Naive thymus-derived CD8-positive, alpha-beta T cell (primary cell): ENCODE results near the gene VTI1A. TPM values are rescaled to one million over a fixed set of nuclear protein-coding genes. Genes with fewer than 3 reads are reported as not detected.

ENCODE experiments used
- ATAC-seq, 2 donors: fragments of 150-1000 bp; cut with Tn5 transposase in 1 of 2; sonication (Bioruptor Pico), chemical (Tn5 transposase) in 1 of 2; 1 replicate in 1 of 2; 2 replicates in 1 of 2; pipeline ENCODE4 v1.10.0; 2021; ENCODE audit warnings: mild to moderate bottlenecking in 2 of 2, moderate library complexity in 2 of 2
- POLR2A ChIA-PET: fragments of 350-600 bp; sonication (Branson Sonifier 250); formaldehyde crosslinking; loops from one replicate; lab custom pipeline; 2021; ENCODE audit warnings: antibody characterized with exemption; lab: Charles Lee
- DNase-seq, 10 donors: peaks; one replicate each; pipeline versions ENCODE4 v3.0.0 to v3.0.0-alpha.2; 2020 to 2022
- H3K27ac Mint-ChIP-seq, 10 donors: one replicate each; pipeline ENCODE4 v1.8.0; 2020 to 2022; ENCODE audit warnings: mild to moderate bottlenecking in 10 of 10, mixed read lengths in 10 of 10, moderate library complexity in 4 of 10, inconsistent platforms in 1 of 10
- H3K27me3 Mint-ChIP-seq, 5 donors: one replicate each; pipeline ENCODE4 v1.8.0; 2021 to 2022; ENCODE audit warnings: mixed read lengths in 5 of 5
- H3K36me3 Mint-ChIP-seq, 3 donors: one replicate each; pipeline ENCODE4 v1.8.0; 2020 to 2022; ENCODE audit warnings: mixed read lengths in 3 of 3, mild to moderate bottlenecking in 2 of 3, inconsistent platforms in 1 of 3
- H3K4me1 Mint-ChIP-seq, 4 donors: one replicate each; pipeline ENCODE4 v1.8.0; 2021 to 2022; ENCODE audit warnings: mixed read lengths in 4 of 4
- H3K4me3 Mint-ChIP-seq, 10 donors: one replicate each; pipeline ENCODE4 v1.8.0; 2020 to 2022; ENCODE audit warnings: mild to moderate bottlenecking in 10 of 10, mixed read lengths in 10 of 10, moderate library complexity in 6 of 10, inconsistent platforms in 1 of 10
- H3K9me3 Mint-ChIP-seq, 9 donors: one replicate each; pipeline ENCODE4 v1.8.0; 2020 to 2022; ENCODE audit warnings: mixed read lengths in 9 of 9, mild to moderate bottlenecking in 3 of 9, inconsistent platforms in 1 of 9, moderate library complexity in 1 of 9
- polyA plus RNA-seq, 3 donors: library from polyadenylated mRNA; unstranded; fragments of 300-500 nt; fragmentation: Illumina TruSeq; gene quantifications; one replicate each; pipeline ENCODE4 v1.2.3, GENCODE V29; 2021
- total RNA-seq, 8 experiments: library from RNA in 2 of 8; stranded (reverse) in 2 of 8; gene quantifications; one replicate each; pipeline ENCODE4 v1.2.3 and lab custom pipeline; 2021 to 2026

The VTI1A gene
- total and polyA plus RNA-seq, 5 experiments from 2014 or later = 24.4 to 42.7 (median 30.2) TPM

DNA sequence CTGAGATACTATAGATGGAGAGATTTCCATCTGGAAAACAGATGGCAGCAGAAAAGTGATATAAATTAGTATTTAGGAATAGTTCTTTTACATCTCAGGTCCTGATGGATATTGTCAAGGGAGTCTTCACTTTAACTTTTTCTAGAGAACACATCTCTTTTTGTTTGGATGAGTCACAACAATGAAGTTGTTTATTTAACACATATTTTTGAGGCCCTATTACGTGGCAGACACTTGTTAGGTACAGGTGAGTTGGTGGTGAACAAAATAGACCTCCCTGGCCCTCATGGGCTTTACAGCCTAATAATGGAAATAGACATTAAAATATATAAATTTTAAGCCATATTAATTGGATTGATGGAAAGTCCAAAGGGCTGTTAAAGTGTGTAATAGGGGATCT lies 168.3 kb downstream of the VTI1A start:
- Mint-ChIP-seq H3K4me1 (peaks cover 0 to 3% (median under 1%) of the 10 kb centered on the region in 4 donors), H3K27me3 (no peaks in the 10 kb centered on the region), H3K36me3 (peaks cover 18 to 43% (median 30%) of the 10 kb centered on the region in 3 donors), H3K4me3 (no peak overlapping the region), H3K9me3 (peaks cover 0 to 21% (median 9%) of the 10 kb centered on the region in 9 donors), H3K27ac (no peak overlapping the region)
- no peak for ATAC-seq
- POLR2A ChIA-PET = no interaction called here
- DNase-seq = no peak

GRCh38 chr10:112616647-112617046 lies 169.6 kb downstream of the VTI1A start:
- Mint-ChIP-seq H3K9me3 (peaks cover 0 to 21% (median 9%) of the 10 kb centered on the region in 9 donors), H3K27ac (no peak overlapping the region), H3K36me3 (peaks cover 18 to 37% (median 36%) of the 10 kb centered on the region in 3 donors), H3K4me1 (peaks cover 0 to 3% (median under 1%) of the 10 kb centered on the region in 4 donors), H3K27me3 (no peaks in the 10 kb centered on the region), H3K4me3 (no peak overlapping the region)
- POLR2A ChIA-PET = no interaction called here
- no peak for ATAC-seq
- no peak for DNase-seq

DNA sequence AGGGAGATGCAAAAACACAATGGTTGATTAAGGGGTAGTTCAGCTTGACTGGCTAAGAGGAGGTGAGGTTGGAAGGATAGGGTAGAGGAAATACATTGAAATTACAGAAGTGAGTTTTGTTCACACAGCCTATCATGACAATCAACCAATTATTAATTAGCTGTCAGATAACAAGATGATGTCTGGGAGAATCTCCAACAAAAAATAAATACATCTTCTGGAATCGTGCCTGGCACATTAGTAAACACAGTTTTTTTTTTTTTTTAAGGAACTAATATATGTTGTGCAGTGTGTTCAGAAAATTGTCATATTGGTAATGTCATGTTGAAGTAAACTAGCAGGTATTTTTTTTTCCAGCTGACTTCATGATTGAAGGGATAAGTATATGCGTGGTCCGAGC lies 171.8 kb downstream of the VTI1A start:
- POLR2A ChIA-PET = no interaction called here
- peaks cover 0 to 21% (median 9%) of the 10 kb centered on the region in 9 donors for H3K9me3 Mint-ChIP-seq
- ATAC-seq (no peak), DNase-seq (no peak)
- H3K36me3 Mint-ChIP-seq = peaks cover 18 to 33% (median 31%) of the 10 kb centered on the region in 3 donors
- H3K4me3 Mint-ChIP-seq = no peak overlapping the region
- H3K27me3 Mint-ChIP-seq = no peaks in the 10 kb centered on the region
- peaks cover 0 to 3% (median under 1%) of the 10 kb centered on the region in 4 donors for H3K4me1 Mint-ChIP-seq
- no peak overlapping the region for H3K27ac Mint-ChIP-seq

DNA sequence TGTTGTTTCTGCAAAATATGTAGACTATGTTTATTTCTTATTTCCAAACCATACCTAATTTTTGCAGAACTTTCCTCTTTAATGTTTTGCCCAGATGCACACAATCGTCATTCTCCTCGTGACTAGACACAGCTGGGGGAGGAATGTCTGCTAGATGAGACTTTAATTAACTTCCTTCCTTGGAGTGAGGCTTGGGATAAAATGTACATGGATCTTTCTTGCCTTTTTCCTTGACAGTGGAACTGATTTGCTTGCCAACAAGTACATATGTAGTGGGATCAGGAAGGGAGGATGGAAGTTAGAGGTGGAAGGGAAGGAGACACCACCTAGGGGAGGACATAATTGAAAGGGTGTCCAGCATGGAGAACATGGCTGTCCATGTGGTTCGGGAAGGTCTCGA lies 172.5 kb downstream of the VTI1A start:
- Mint-ChIP-seq H3K36me3 (peaks cover 17 to 30% (median 30%) of the 10 kb centered on the region in 3 donors), H3K27ac (no peak overlapping the region), H3K9me3 (peaks cover 0 to 21% (median 9%) of the 10 kb centered on the region in 9 donors), H3K4me3 (no peak overlapping the region), H3K4me1 (peaks cover 0 to 3% (median under 1%) of the 10 kb centered on the region in 4 donors), H3K27me3 (no peaks in the 10 kb centered on the region)
- DNase-seq (no peak), ATAC-seq (no peak)
- POLR2A ChIA-PET = no interaction called here

GRCh38 chr10:112622786-112623185 lies 175.8 kb downstream of the VTI1A start:
- Mint-ChIP-seq H3K4me3 (no peak overlapping the region), H3K36me3 (peaks cover 0 to 30% (median 13%) of the 10 kb centered on the region in 3 donors), H3K27ac (no peak overlapping the region), H3K27me3 (no peaks in the 10 kb centered on the region), H3K9me3 (no peaks in the 10 kb centered on the region), H3K4me1 (peaks cover 0 to 4% (median under 1%) of the 10 kb centered on the region in 4 donors)
- DNase-seq (no peak), ATAC-seq (no peak)
- POLR2A ChIA-PET = no interaction called here

GRCh38 chr10:112624546-112625048 lies 177.6 kb downstream of the VTI1A start:
- no peak overlapping the region for H3K4me3 Mint-ChIP-seq

DNA sequence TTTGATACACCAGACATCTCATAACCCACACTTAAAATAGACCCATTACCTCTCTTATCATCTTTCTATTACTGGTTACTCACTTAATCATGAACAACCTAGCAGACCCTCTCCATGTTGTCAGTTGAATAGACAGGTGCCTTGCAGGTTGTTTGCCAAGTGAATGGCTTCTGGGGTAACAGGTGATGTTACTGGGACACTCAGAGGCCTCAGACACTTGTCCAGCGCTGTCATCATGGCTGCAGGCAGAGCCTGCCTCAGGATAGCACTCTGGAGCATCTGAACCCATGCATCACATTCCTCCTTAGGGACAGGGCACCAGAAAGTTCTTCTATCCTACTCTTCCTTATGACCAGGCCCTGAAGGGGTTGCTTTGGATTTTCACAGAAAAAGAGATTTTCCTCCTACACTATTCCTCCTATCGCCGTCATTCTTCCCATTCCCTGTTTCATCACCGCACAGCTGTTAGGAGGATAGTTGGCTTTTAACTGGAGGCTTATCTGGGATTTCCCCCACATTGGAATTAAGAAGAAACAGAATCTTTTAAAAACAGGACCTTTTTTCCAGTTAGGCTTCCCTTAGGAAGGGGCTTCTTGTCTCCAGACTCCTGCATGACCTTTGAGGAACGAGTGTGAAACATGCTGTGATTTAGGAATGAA lies 182.1 kb downstream of the VTI1A start:
- Mint-ChIP-seq H3K36me3 (peaks cover 0 to 21% (median 16%) of the 10 kb centered on the region in 3 donors), H3K4me1 (peaks cover 0 to 7% (median under 1%) of the 10 kb centered on the region in 4 donors), H3K27ac (no peak overlapping the region), H3K27me3 (no peaks in the 10 kb centered on the region), H3K4me3 (no peak overlapping the region), H3K9me3 (no peaks in the 10 kb centered on the region)
- ATAC-seq (no peak), DNase-seq (no peak)
- POLR2A ChIA-PET = no interaction called here

More at GRCh38 chr10:112624546-112625048, 177.6 kb downstream of the VTI1A start:
- ATAC-seq (no peak), DNase-seq (no peak)
- Mint-ChIP-seq H3K27ac (no peak overlapping the region), H3K36me3 (peaks cover 0 to 20% (median 4%) of the 10 kb centered on the region in 3 donors), H3K9me3 (no peaks in the 10 kb centered on the region), H3K4me1 (peaks cover 0 to 7% (median 3%) of the 10 kb centered on the region in 4 donors), H3K27me3 (no peaks in the 10 kb centered on the region)
- POLR2A ChIA-PET = no interaction called here

GRCh38 chr10:112631501-112632400 lies 184.7 kb downstream of the VTI1A start:
- H3K4me1 Mint-ChIP-seq = peaks cover 0 to 7% (median 1%) of the 10 kb centered on the region in 4 donors
- POLR2A ChIA-PET = no interaction called here
- peaks cover 6 to 16% (median 16%) of the 10 kb centered on the region in 3 donors for H3K36me3 Mint-ChIP-seq
- H3K27ac Mint-ChIP-seq = no peak overlapping the region
- no peaks in the 10 kb centered on the region for H3K9me3 Mint-ChIP-seq
- H3K27me3 Mint-ChIP-seq = no peaks in the 10 kb centered on the region
- DNase-seq (no peak), ATAC-seq (no peak)
- no peak overlapping the region for H3K4me3 Mint-ChIP-seq

DNA sequence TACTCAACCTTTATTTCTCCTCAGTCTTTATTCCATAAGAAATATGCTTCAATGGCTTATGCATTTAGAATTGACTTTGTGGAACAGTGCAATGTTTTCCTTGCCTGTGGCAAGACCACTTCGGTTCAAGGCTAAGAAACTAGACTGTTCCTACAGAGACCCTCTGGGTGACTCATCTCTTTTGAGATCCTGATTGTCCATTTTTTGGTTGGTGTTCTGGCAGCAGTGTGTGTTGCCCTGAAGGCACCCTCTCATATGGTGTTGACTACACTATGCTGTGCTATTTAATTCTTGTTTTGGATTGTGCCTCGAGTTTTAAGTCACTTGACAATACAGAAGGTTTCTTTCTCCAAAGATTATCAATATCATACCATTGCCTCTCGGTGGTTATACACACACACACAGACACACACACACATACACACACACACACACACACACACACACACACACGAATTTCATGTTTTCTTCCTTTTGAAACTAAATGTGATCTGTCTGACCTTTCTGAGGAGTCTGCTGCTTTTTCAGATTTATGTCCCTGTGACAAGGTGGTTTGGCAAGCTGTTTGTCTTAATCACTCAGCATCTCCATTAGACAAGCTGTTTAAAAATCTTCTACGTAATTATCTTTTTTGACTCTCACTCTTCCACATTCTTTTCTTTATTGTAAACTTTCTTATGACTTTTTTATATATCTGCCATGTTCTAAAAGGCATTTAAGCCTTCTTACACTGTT lies 187.2 kb downstream of the VTI1A start:
- POLR2A ChIA-PET = no interaction called here
- Mint-ChIP-seq H3K27me3 (no peaks in the 10 kb centered on the region), H3K27ac (no peak overlapping the region), H3K4me1 (peaks cover 0 to 3% (median 1%) of the 10 kb centered on the region in 4 donors), H3K36me3 (peaks cover 6 to 16% (median 16%) of the 10 kb centered on the region in 3 donors), H3K9me3 (no peaks in the 10 kb centered on the region), H3K4me3 (no peak overlapping the region)
- ATAC-seq (no peak), DNase-seq (no peak)

DNA sequence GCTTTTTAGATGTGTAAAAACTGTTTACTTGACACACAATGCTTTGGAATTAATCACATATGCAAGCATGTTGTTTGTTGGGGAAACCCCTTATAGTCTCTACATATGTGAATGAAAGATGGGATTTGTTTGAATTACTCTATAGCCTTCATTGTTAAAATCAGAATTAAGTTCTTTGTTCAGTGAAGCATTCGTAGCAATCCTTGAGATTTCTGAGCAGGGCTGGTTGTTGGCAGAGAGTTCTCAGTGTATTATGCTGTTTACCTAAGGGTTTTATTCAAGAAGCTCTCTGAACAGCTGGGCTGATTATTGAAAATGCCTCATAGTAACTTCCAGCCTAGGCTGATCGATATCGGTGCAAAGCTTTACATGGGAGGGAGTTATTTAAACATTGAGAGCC lies 190.9 kb downstream of the VTI1A start:
- H3K36me3 Mint-ChIP-seq = peaks cover 0 to 6% (median 5%) of the 10 kb centered on the region in 3 donors
- H3K27ac Mint-ChIP-seq = no peak overlapping the region
- peaks cover 0 to 4% (median 0%) of the 10 kb centered on the region in 4 donors for H3K4me1 Mint-ChIP-seq
- DNase-seq (no peak), ATAC-seq (no peak)
- no peaks in the 10 kb centered on the region for H3K27me3 Mint-ChIP-seq
- H3K9me3 Mint-ChIP-seq = no peaks in the 10 kb centered on the region
- POLR2A ChIA-PET = no interaction called here
- no peak overlapping the region for H3K4me3 Mint-ChIP-seq

DNA sequence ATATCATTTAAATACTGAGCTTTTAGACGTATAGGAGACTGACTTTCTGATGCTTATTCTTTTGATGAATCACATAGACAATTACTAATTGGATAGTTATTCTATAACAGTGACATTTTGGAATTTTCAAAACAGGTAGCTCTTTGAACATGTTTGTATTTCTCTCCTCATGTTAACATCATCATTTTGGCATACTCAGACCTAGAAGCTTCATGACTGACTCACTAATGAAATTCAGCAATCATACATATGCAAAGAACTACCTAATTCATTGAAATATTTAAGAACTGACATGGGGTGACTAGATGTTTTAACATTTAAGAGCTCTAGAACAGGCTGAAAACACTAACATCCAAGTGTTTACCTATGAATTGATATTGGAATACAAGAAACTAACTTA lies 192.3 kb downstream of the VTI1A start:
- no peak overlapping the region for H3K27ac Mint-ChIP-seq
- DNase-seq (no peak), ATAC-seq (no peak)
- H3K36me3 Mint-ChIP-seq = peaks cover 0 to 6% (median 0%) of the 10 kb centered on the region in 3 donors
- no peaks in the 10 kb centered on the region for H3K9me3 Mint-ChIP-seq
- POLR2A ChIA-PET = no interaction called here
- peaks cover 0 to 5% (median 0%) of the 10 kb centered on the region in 4 donors for H3K4me1 Mint-ChIP-seq
- H3K27me3 Mint-ChIP-seq = no peaks in the 10 kb centered on the region
- H3K4me3 Mint-ChIP-seq = no peak overlapping the region

- POLR2A ChIA-PET = interaction anchor here (0.7 kb wide), 1 partner anchor 31 kb away, joined by 3 read pairs; no protein-coding TSS in a partner anchor
- no peaks in the 10 kb centered on the region for H3K36me3 Mint-ChIP-seq
- peaks cover 0 to 6% (median 0%) of the 10 kb centered on the region in 4 donors for H3K4me1 Mint-ChIP-seq
- no peak for ATAC-seq
- no peaks in the 10 kb centered on the region for H3K27me3 Mint-ChIP-seq
- no peaks in the 10 kb centered on the region for H3K9me3 Mint-ChIP-seq
- no peak overlapping the region for H3K4me3 Mint-ChIP-seq
- DNase-seq = no peak
- H3K27ac Mint-ChIP-seq = no peak overlapping the region
These were observed 193.6 kb downstream of the VTI1A start for GRCh38 chr10:112640638-112641037.
